Measurements from ENCODE around the gene OSBPL2.

OSBPL2 gene

DNA sequence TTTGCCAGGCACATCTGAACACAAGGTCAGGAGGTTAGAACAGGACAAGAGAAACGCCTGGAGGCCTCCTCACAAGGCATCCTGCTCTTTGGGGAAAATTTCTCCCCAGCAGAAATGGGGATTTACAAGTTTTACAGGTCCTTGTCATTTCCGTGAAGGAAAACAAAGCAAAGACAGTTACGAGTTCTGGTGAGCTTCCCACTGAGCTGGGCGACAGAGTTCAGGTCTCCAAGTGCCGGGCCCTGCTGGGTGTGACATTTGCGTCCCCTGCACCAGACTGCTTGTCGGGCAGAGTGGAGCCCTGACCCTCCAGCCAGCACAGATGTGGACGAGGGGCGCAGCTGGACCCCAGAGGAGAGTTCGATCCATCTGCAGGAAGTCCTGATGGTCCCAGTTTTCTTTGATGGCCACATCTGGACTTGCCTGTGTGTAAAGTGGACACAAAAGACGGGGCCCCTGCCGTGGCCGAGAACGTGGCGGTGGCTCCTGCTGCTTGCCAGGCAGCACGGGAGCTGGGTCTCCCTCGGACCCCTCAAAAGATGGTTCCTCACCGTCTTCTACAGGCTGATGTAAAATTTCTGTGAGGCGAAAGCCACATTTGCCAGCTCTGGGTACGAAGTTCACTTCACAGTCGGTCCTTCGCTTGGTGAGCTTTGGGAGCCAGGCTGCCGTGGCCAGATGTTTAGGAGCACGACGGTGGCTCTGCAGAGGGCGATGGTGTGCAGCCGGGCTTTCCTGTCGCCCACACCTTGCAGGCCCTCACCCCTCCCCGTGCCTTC lies 59.3 kb downstream of the OSBPL2 start:
- TF ChIP-seq, protein P1, sequence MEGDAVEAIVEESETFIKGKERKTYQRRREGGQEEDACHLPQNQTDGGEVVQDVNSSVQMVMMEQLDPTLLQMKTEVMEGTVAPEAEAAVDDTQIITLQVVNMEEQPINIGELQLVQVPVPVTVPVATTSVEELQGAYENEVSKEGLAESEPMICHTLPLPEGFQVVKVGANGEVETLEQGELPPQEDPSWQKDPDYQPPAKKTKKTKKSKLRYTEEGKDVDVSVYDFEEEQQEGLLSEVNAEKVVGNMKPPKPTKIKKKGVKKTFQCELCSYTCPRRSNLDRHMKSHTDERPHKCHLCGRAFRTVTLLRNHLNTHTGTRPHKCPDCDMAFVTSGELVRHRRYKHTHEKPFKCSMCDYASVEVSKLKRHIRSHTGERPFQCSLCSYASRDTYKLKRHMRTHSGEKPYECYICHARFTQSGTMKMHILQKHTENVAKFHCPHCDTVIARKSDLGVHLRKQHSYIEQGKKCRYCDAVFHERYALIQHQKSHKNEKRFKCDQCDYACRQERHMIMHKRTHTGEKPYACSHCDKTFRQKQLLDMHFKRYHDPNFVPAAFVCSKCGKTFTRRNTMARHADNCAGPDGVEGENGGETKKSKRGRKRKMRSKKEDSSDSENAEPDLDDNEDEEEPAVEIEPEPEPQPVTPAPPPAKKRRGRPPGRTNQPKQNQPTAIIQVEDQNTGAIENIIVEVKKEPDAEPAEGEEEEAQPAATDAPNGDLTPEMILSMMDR (IDR thresholded peaks at IDR 0.05; ENCODE audit: low read depth, low read length, missing control alignments) = no peak
- no peak overlapping the region for H3K4me3 ChIP-seq (replicated peaks; ENCODE audit: low read depth, low read length)
- DNase-seq (ENCODE audit: extremely low read depth, low read depth) = no peak

DNA sequence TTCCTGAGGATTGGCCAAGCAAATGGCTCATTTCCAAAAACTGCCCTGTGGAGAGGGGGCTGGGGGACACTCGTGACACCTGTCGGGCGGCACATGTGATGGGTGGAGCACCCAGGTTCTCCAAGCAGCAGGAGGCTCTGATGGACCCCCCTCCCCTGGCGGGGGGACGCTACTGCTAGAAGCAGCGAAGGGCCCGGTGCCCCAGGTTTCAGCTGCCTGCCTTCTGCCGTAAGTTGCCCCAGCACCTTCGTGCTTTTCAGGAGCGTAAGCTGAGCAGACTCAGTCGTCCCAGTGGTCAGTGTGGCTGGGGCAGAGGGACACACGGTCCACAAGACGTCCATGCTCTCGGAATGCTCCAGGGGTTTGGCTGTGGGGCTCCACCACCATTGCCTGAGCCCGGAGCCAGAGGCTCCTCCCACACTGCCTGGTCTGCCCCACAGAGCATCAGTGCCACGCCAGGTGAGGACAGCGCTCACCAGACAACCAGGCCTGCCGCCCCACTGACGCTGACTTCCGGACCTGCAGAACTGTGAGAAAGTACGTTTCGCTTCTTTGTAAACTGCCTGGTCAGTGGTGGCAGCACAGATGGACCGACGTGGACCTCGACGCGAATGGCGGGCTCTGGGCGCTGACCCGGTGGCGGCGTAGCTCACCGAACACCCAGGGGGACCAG lies 60.4 kb downstream of the OSBPL2 start:
- DNase-seq (ENCODE audit: extremely low read depth, low read depth) = no peak
- TF ChIP-seq, protein P1 (IDR thresholded peaks at IDR 0.05; ENCODE audit: low read depth, low read length, missing control alignments) = no peak
- H3K4me3 ChIP-seq (replicated peaks; ENCODE audit: low read depth, low read length) = no peak overlapping the region

DNA sequence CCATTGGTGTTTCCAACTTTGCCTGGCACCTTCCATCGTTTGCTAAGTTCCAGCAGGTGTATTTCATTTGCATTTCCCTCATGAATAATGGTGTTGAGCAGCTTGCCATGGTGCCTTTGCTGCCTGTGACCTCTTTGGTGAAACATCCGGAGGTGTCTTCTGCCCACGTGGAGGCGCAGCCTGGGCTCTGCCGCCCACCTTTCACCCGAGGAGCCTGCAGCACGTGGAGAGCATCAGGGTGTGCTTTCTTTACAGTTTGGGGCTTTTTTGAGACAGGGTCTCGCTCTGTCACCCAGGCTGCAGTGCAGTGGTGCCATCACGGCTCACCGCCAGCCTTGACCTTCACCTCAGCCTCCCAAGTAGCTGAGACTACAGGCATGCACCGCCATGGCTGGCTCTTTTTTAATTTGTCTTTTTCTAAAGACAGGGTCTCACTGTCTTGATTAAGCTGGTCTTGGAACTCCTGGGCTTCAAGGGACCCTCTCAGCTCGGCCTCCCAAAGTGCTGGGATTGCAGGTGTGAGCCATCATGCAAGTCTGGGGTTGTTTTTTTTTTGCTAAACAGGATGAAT lies 61.4 kb downstream of the OSBPL2 start:
- TF ChIP-seq, protein P1 (IDR thresholded peaks at IDR 0.05; ENCODE audit: low read depth, low read length, missing control alignments) = no peak
- no peak for DNase-seq (ENCODE audit: extremely low read depth, low read depth)

DNA sequence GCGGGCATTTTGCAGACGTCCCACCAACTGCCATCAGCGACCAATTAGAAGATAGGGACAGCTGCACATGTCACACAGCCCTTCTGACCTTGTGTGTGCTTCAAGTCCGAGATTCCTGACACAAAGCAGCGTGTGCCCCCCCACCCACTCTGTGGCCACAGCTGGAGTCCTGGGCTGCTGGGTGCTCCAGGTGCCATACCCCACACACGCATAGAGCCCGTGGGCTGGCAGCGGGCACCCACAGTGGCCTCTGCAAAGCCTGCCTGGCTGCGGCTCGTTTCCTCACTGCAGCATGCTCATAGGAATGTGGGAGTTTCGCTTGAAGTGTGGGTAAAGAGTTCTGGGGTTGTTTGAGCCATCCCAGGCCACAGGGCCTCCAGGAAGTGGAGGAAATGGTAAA lies 62.0 kb downstream of the OSBPL2 start:
- DNase-seq (ENCODE audit: extremely low read depth, low read depth) = no peak
- TF ChIP-seq, protein P1 (IDR thresholded peaks at IDR 0.05; ENCODE audit: low read depth, low read length, missing control alignments) = no peak
- H3K4me3 ChIP-seq (replicated peaks; ENCODE audit: low read depth, low read length) = no peak overlapping the region

More for the DNA sequence above, 61.4 kb downstream of the OSBPL2 start:
- no peak overlapping the region for H3K4me3 ChIP-seq (replicated peaks; ENCODE audit: low read depth, low read length)

DNA sequence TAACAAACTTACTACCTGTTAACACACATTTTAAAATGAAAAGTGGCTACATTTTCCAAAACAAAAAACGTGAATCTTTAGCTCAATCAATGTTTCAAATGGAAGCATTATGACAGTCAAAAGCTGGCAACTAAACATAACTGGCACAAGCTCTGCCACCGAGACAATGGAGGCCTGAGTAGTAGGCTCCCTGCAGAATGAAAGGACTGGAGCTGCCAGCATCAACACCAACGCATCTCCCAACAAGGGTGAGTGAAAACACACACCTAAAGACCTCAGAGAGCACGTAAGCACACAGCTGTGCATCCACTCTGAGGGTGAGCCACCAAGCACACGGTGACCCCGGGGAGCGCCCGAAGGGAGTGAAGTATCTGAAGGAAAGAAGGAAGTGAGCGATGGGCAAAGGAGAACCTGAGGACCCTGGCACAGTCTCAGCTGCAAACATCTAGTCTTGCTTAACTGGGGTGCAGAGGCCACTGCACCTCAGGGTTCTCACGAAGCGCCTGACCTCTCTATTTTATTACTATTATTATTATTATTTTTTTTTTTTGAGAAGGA lies 62.9 kb downstream of the OSBPL2 start:
- no peak overlapping the region for H3K4me3 ChIP-seq (replicated peaks; ENCODE audit: low read depth, low read length)
- TF ChIP-seq, protein P1 (IDR thresholded peaks at IDR 0.05; ENCODE audit: low read depth, low read length, missing control alignments) = no peak
- DNase-seq (ENCODE audit: extremely low read depth, low read depth) = no peak

DNA sequence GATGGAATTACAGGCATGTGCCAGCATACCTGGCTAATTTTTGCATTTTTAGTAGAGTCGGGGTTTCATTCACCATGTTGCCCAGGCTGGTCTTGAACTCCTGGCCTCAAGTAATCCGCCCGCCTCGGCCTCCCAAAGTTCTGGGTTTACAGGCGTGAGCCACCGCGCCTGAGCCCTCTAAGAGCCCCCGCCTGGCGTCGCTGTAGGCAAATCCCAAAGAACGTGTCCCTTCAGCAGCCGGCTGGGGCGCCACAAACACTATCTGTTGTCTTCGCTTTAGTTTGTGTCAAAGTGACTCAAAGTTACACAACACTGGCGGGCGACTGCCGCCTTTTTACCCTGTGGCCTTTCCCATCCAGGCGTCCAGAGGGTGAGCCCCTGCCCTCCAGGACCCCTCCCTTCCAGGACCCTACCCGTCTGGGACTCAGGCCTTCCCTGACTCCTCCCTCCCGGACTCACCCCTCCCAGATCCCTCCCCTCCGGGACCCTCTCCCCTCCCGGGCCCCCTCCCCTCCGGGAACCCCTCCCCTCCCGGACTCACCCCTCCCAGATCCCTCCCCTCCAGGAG lies 63.5 kb downstream of the OSBPL2 start:
- H3K4me3 ChIP-seq (replicated peaks; ENCODE audit: low read depth, low read length) = peak overlapping the region; percentile 76
- TF ChIP-seq, protein P1 (IDR thresholded peaks at IDR 0.05; ENCODE audit: low read depth, low read length, missing control alignments) = peak; percentile 84
- DNase-seq (ENCODE audit: extremely low read depth, low read depth) = peak; percentile 82

Measured in HFF-Myc (cell line).